HG03558 (cell line): ENCODE measurements around the gene RELN.

ENCODE experiments used
- ATAC-seq: cut with Tn5 transposase; IDR thresholded peaks from one replicate; pipeline ENCODE4 v1.9.1; 2021; ENCODE audit warnings: moderate number of reproducible peaks; ENCODE audit not compliant: unreplicated experiment; ENCODE audit errors: extremely low read depth

RELN gene

DNA sequence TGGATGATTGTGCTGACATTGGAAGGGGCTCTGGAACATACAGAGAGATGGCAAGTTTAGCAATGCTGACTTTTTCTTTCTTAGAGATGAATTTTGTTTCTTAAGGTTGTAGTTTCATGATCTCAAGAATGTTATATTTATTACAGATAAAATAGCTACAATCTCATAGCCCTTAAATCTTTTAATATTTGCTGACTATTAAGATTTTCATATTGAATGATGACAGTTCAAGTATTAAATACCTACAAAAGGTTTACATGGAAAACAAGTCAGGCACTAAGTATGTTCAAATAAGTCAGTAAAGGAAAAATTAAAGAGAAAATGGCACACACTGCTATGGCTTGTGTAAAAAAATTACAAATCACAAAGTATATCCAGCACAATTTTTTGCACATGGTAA, 291.4 kb downstream of the RELN start:
- no peak for ATAC-seq

DNA sequence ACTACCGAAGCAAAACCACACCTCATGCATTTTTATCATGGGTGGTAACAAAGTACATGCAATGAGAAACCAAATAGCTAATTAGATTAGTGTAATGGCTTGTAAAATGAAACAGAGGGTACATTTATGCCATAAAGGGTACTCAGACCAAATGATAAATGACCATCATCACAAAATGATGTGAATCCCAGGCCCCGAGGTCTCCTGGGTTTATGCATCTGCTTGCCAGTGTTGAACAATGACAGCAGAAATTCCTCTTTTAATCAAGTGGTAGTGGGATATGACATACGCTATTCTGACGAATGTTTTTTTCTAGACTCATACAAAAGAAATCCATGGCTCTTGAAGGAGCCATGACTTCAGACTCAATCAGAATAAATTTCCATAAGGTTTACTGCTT, 293.9 kb downstream of the RELN start:
- no peak for ATAC-seq

DNA sequence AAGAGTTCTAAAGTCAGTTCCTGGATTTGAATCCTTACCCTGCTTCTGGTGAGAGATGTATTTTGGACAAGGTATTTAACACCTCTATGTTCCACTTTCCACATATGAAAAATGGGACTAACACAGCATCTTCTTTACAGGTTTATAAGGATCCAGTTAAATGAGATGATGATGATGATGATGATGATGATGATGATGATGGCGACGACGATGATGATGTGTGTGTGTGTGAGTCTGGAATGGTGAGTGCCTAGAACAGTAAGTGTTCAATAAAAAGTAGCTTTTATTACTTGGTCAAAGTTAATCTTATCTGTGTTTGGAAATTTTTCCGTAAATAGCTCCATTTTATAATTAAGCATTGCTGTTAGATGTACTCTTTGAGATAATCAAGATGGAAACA, 295.2 kb downstream of the RELN start:
- no peak for ATAC-seq

DNA sequence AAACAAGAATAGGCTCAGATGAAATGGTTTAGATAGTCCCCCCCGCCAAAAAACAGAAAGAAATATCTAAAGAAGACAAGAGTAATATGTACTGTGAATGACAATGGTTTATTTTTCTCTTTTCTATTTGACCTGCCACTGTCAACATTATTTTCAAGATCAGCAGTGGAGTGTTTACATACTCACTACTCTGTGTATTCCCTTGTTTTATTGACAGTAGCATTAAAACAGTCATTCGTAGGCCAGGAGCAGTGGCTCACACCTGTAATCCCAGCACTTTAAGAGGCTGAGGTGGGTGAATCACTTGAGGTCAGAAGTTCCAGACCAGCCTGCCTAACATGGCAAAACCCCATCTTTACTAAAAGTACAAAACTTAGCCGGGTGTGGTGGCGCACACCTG, 298.2 kb downstream of the RELN start:
- ATAC-seq = no peak

DNA sequence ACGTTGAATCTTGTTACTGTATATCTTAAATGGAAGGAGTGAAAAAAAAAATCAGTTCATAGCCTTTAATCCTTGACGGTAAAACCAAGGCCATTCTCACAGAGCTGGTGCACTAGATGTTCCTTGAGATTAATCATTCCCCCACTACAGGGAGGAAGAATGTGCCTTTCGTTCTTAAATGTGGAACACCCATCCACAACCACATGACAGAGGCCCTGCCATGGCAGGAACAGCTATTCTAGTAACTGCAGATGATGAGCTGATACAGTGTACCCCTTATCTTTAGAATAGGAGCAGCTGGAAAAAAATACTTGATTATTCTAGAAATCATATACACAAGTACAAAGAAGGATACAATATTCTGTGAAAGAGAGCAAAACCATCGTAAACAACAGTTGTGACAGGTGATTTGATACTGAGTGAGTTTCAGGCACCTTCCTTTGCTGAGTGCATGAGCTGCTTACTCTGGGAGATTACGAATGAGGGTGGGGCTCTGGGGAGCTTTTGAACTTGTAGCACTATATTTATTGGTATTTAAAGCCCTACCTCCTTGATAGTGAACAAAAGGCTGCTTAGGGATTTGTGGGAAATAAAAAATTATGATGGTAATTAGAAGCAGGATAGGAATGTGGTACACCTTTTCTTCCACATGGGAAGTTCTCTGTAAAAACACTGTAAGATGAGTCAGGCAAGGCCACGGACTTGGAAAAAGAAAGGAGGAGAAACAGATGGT, 299.1 kb downstream of the RELN start:
- ATAC-seq = no peak

DNA sequence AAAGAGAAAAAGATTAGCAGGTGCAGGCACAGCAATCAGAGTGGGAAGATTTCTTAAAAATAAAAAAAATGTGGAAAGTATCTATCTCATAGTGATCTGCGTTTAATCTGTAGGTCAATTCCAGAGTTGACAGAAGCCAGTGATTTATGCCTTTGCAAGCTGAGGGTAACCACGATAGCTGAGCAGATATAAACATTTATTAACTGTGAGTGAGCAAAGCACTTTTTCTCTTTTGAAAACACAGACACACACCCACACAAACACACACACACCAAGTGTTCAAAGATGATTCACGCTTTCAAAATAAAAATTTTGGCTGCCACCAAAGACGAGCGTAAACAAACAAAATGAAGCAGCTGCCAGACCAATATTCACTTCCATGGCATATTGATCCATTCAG, 300.2 kb downstream of the RELN start:
- ATAC-seq = no peak

DNA sequence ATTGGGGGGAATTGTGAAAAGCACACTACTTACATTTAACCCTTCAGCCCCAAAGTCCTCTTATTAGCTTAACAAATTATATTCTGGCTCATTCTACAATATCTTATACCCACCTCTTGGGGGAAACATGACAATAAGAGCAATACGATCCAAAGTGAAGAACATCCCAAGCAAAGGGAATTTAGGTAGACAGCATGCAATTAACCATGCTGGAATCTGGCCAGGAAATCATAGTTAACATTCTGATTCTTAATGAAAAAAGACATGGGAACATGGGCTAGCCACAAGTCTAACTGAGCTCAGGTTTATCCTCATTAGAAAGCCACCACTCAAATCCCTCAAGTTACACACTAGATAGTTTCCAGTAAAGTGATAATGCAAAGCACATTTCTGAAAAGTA, 301.5 kb downstream of the RELN start:
- no peak for ATAC-seq

DNA sequence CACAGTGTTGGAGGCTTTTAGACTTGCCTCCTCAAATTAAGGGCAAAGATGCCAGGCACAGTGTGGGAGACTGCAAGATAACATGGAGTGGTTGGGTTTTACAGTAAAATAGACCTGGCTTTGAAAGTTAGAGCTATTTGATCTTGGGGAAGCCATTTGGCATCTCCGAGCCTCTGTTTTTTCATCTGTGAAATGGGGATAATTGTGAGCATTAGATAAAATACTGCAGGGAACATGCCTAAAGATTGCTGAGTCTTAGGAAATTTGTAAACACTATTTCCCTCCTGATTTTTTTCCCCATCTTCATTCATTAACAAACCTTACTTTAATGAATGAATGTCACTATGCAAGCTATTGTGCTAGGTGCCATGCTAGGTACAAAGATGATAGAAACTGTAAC, 302.2 kb downstream of the RELN start:
- no peak for ATAC-seq

DNA sequence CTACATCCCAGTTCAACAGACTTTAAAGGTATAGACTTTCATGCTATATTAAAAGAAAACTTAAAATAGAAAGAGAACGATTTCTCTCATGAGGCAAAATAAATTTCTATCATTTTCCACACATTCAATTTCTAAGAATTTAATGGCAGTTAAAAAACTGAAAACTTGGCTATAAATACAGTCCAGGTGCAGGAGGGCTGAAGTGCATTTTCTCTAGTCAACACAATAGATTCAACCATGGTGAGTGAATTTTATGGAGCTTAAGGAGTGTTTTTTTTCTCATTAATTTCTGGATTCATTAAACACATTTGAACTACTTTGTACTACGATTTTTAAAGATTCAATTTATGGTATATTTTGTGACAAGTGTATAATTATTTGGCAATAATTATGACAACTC, 302.7 kb downstream of the RELN start:
- no peak for ATAC-seq

DNA sequence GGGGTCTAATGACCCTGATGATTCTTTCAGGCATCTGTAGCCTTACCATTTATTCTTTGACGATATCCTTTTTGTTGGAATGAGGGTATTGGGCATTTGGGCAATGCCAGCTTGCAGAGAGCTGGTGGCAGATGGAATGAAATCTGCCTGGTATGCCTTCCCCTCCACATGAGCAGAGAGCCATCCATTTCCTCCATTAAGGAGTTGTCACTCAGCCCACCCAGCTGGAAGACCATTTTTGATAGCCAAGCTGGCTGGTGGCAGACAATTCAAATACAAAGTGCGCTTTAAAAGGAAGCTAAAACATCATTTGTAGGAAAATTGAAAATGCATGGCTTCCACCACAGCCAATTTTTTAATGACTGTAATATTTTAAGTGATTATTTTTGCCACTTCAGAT, 303.4 kb downstream of the RELN start:
- ATAC-seq = no peak

DNA sequence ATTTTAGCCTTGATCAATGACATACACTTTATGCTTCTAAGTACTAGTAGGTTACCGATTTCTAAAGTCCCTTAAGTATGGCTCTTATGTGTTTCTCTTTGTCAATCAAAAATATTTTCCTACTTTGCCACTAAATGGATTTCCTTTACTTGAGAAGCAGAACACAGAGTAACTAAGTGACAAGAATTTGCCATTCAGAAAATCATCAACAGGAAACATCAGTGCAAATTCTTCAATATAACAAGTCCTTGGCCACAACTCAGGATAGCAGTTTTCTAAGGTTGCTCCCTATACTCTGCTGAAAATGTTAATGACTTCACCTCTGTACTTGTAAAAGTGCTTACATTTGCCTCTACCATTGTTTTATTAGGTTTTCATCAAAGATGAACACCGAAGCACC, 303.8 kb downstream of the RELN start:
- no peak for ATAC-seq

DNA sequence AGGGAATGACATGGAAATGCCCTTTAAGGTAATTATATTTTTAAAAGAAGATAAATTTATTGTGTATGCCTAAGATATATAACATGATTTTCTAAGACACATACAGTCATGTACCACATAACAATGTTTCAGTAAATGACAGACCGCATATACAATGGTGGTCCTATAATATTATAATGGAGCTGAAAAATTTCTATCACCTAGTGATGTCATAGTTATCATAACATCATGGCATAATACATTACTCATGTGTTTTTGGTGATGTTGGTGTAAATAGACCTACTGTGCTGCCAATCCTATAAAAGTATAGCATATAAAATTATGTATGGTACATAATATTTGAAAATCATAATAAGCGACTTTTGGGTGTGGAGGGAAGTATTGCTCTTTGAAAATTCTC, 306.1 kb downstream of the RELN start:
- no peak for ATAC-seq

DNA sequence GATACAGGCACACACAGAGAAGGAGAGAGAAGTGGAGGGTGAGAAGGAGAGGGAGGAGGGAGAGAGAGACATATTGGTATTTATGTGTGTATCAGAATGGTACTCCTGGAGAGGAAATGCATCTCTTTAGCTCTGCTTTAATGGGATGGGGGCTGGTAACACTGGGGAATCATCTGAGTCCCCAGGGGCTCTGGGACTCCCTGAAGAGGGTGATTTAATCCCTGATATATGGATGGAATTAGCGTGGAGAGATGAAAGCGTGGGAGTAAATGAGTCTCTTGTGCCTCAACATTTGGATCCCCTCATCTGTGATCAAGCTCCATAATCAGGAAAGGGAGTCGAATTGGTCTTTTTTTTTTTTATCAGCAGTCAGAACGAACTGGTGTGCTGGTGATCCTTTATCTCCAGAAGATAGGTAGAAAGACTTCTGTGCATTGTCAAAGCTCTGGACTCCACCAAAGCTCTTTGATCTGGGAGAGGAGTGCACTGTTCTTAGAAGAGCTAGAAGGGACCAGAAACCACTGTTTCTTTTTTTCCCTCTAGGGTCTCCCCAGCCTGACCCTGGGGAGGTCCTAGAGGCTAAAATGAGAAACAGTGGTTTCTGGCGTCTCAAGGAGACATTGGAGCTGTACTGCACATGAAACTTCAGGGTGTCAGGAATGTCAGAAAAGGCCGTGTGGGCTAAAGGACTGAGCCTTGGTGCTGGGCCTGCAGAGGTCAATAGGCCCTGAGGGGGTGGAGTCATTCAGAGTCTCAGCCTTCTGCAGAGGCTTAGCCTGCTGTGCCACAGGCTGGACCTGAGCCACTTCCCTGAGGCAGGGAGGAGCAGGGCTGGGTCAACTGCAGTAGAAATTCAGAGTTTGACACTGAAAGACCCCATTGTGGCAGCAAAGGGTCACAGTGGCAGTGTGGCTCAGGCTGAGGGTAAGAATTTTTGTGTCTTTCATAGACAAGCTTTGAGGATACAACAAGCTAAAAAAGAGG, 309.0 kb downstream of the RELN start:
- no peak for ATAC-seq

DNA sequence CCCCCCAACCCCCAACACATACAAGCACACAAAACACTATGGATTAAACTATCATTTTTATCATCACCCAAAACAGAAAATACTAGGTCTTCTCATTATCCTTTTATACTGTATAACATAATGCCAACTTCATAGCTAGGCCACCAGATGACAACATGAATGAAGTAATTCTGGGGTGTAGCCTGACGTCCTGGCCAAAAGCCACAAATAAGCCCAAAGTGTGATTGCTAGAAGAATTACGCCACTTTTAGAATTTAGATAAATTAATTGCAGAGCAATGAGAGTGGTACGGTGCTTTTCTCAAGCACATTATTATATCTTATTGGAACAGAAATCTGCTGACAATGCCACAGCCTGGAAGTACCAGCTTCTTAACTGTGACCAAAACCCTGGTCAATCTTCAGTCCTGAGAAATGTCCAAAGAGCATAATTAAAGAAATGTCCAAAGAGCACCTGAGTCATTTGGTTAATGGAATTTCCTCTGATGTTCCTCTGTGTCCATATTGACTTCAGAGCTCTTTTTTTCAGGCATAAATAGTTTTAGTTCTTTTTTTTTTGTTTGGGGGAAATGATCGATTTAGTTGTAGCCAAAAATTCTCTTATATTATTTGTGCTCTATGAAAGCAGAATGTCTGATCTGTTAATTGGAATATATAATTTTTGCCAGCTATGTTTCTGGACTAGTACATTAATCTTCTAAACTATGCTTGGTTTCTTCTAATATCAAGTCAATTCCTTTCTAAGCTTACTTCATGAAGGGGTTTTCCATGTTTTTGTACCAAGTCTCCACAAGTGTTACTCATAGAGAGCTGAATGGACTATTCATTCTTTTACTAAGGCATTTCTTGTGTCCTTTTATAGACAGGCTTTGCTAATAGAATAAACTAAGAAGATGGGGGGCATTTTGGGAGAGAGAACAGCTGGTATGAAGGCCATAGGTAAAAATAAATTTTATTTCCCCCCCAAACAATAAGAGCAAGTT, 310.0 kb downstream of the RELN start:
- ATAC-seq = no peak

DNA sequence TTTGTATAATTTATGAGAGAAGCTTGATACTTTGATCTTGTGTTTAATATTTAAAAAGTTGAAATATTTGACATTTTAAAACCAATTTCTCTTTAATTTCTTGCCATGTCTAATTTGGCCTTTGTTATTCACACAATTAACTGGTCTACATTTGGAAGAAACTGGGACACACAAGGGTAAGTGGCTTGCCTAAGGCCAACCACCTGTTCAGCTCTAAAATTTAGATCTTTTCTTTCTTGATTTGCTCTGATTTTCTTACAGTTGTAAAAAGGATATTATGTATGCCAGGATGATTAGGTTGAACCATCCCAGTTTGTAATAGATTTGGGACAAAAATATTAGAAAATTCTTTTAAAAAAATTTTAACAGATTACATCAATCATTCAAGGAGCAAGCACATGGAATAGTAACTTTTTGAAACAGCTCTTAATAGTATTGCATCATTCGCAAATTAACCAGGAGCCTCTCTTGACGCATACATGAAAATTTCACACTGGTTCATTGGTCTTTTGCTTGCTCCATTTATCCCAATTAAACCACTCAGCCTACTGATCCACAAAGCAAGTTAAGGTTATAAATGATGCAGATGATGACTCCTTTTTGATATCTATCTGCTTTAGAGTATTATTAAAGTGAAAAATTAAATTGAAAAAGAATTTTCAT, 321.0 kb downstream of the RELN start:
- no peak for ATAC-seq

DNA sequence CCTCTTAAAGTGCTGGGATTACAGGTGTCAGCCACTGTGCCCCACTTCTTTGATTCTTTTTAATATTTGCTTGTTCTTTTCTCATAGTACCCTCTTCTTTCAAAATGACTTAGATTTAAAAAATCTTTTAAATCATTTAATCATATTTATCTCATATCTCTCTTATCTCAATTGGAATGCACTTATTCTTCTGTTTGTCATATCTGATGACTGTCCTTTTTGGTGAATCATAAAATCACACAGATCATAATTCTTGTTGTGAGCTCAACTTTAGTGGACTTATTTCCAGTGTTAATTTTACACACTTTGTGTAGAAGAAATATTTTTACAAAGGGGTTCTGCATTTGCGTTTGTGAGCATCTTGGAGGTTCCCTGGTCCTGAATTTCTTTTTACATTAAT, 323.1 kb downstream of the RELN start:
- ATAC-seq = no peak

DNA sequence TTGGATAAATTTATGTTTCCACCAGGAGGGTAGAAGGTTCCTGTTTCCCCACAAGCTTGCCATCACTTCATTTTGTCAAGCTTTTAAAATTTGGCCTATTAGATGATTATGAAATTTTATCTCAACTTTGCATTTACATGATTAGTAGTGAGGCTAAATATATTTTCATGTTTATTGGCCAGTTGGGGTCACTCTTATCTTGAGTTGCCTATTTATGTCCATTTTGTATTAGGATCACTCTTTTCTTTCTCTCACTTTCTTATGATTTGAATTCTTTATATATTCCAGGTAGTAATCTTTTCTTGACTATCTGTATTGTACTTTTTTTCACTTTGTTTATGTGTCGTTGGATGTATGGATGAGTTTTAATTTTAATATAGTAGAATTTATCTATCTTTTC, 324.9 kb downstream of the RELN start:
- no peak for ATAC-seq

DNA sequence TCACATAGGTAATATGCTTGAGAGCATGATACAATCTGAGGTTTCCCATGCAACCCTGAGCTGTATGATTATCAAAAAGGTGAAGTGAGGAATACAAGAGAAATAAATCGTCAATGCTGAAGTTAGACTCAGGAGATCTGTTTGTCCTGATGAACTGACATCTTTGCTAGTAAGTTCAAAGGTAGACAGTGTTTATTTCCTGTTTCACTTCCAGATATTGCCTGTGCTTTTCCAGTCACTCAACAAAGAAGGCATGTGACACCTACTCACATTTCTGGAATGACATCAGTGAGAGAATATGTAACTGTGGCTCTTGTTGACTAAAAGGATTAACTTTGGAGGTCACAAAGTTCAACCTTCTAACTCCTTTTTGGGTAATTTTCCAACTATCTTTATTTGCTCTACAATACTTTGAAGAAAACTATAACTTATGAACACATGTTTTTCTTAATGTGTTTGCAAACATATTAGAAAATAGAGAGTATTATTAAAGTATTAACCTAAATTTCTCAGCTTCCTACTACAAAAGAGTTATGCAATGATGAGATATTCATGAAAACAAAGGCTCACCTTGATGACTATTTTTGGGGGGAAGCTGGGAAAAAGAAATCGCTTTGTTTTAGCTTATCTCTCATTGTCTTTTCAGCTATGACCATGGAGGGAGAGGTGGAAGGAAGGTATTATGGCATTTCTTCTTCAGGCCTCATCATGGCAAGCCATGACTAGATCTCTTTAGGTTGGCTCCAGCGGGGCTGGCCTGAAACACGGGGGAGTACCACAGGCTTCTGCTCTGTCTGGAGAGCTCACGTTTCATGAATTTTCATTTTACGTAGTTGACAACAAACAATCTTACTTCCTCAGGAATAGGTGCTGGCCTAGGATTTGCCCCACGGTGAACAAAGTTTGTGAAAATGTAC, 328.7 kb downstream of the RELN start:
- no peak for ATAC-seq
